PC-3 (cell line): ENCODE results near the gene PRPF19.

ENCODE experiments used
- CTCF ChIP-seq: fragments of 300-600 bp; sonication (generic); conservative IDR thresholded peaks from 2 replicates; pipeline ENCODE4 v1.5.1; 2017; ENCODE audit warnings: antibody characterized with exemption, low read depth, mild to moderate bottlenecking, low read length
- EZH2phosphoT487 ChIP-seq: fragments of 300-600 bp; sonication (generic); IDR thresholded peaks from 2 replicates; pipeline ENCODE4 v1.6.1; 2018; ENCODE audit warnings: mild to moderate bottlenecking, antibody characterized with exemption, low read length, borderline replicate concordance

- no peak for TF ChIP-seq CTCF
- no peak for TF ChIP-seq EZH2phosphoT487
Observed at GRCh38 chr11:60951904-60952741, 45.7 kb upstream of the PRPF19 start, which contains the start of gene SLC15A3.
